ENCODE results near the gene AKIP1.
"Not testable (repeated sequence)": the region's sequence is repeated elsewhere in the genome, so short reads cannot be mapped to it uniquely, and the experiment has no call there.

Gene AKIP1, protein sequence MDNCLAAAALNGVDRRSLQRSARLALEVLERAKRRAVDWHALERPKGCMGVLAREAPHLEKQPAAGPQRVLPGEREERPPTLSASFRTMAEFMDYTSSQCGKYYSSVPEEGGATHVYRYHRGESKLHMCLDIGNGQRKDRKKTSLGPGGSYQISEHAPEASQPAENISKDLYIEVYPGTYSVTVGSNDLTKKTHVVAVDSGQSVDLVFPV

DNA sequence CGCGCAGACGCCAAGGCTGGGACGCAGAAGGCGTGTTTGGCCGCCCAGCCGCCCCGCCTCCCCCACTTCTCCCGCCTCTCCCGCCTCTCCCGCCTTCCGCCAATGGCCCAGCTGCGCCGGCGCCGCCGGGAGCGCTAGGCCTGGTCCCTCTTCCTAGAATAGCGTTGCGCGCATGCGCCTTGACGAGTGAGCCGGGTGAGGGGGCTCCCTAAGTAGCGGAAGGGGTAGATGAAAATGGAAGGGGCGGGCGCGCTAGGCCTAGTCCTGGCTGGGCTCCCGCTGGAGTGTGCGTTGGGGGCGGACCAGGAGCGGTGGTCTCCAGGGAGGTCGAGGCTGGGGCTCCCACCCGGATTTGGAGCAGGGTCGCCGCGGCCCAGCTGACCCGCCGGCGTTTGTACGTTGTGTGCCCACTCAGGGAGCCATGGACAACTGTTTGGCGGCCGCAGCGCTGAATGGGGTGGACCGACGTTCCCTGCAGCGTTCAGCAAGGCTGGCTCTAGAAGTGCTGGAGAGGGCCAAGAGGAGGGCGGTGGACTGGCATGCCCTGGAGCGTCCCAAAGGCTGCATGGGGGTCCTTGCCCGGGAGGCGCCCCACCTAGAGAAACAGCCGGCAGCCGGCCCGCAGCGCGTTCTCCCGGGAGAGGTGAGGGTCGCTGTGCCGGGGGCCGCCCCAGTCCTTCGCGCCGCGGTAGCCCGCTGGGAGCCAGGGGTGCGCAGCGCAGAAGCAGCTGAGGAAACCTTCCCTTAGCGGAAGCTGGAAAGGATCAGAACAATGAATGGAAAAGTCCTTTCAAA lies at the start of gene AKIP1:
Gene AKIP1, plus strand, starts transcription at position 161 of the 795 bp plus-strand sequence. Its CDS starts 261 bp downstream, at position 422.
- DNase-seq, result peak; percentile 97

DNA sequence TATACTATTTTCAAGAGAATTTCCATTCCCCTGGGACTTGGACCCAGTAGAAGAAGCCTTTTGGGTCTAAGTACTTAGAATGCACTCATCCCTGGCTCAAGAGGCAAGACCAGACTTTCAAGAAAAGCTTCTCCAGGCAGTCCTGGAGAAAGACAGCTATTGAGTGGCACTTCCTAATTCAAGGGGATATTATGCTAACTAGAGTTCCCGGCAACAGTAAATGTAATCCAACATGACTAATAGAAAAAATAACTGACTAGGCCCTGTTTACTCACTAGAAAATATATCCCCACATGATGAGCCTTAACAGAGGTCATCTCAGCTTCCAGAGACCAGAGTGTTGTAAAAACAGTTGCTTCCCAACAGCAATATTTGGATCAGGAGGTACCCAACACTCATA lies 47.2 kb upstream of the AKIP1 start:
- peak; percentile 66 for DNase-seq

DNA sequence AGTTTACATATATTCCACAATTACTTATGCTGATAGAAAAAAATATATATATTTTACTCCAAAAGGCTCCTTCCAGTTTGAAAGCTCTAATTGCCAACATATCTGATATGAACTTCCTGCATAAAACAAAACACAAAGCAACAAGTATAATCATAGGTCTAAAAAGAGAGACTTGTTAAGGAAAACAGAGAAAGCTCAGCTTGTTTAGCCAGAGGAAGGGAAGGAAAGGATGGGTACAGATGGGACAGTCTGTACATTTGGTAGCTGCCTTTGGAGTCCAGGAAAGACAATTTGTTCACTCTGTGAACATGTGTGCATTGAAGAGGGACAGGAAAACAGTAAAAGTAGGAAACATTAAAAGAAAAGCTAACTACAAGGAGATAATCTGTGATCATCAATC lies 45.7 kb upstream of the AKIP1 start:
- no peak for DNase-seq

DNA sequence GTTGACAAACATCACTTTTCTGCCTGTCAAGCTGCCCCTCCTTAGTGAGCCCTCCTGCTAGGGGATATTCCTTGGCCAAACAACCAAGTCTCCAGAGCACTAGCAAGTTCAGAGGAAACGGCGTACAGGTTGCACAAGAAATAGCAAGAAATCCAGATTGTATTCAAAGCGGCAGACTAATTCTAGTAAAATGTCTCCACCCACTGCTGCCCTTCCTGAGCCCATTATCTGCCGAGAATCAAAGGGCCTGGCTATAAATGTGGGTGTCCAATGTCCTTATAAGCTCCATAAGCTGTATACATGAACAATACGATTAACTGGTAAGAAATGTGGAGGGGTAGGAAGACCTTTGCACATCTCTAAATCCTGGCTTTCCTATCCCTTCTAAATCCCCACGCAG lies 44.0 kb upstream of the AKIP1 start:
- no peak for DNase-seq

DNA sequence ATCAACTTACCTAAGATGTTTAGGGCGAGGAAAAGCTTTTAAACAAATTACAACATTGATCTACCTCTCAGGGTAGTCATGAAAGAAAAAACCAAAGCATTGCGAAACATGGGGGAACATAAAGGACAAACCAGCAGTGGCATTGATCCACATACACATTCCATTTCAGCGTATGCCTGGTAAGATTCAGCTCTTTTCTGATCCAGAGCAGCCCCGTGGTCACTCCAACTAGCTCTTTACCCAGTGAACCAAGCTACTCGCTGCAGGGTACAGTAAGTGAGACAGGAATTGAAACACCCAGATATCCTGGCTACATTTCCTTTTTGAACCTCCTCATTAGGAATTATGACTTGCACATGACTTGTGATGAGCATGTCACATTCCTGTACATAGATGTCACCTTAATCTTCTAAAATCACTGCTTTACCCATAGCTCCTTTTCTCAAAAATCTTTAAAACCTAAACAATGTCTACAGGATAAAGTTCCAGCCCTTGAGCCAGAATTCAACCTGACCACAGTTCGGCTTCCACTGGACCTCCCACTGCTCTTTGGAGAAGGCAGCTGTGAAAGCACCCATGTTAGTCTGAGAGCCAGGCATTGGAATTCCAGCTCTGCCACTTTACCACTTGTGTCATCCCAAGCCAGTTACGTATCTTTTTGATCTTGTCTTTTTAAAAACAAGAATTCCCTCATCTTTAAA lies 42.9 kb upstream of the AKIP1 start:
- peak; percentile 75 for DNase-seq

DNA sequence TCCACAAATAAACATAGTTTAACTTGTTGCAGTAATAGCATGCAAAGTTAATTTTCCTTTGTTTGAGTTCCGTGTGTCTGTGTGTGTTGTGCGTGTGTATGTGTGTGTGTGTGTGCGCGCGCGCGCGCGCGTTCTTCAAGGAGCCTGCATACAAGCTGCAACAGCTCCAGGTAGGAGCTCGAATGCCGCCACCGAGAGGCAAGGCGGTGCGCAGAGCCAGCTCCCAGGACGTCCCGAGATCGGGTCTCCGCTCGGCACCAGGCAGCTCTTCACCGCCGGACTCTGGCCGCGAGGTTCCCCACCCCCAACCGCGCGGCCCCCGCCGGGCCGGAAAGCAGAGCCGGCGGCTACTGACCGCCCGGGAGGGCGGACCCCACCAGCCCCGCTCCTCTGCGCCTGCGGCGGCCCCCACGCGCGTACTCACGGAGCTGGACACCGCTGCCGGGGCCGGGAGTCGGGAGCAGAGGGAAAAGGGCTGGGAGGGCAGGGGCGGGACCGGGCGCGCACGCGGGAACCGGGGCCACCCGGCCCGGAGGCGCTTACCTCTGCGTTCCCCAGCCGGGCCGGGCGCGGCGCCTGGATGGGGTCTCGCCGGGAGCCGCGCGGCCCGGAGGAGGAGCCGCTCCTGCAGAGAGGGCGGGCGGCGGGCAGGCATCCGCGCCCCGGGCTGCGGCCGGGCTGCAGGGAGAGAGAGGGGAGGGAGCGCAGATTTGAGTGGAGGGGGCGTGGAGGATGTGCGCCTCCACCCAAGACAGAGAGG lies 40.4 kb upstream of the AKIP1 start:
- DNase-seq, result peak; percentile 69

DNA sequence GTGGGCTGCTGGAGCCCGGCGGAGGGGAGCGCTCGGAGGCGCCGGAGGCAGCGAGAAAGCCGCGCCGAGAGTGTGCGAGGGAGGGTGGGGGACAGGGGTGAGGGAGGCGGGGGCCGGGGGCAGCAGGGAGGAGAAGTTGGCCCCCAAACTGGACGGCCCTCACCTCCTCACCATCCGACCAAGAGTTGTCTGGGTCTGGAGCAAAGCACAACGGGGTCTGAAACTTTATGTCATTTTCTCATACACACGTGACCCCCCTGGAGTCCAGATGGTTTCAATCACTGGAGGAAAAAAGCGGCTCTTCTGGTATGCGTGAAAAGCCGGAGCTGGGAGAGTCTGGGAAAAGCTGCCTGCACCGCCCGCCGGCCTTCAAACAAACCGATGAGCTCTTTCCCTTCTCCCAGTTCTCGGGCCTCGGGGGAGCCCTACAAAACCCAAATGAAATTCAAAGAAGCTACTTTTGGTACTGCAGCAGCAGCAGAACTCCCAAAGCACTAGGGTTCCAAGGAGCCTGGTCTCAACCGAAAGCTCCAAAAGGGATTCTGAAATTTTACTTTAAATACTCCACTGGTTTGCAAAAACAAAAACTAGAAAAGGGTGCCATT lies 39.7 kb upstream of the AKIP1 start:
- DNase-seq, result peak; percentile 97

DNA sequence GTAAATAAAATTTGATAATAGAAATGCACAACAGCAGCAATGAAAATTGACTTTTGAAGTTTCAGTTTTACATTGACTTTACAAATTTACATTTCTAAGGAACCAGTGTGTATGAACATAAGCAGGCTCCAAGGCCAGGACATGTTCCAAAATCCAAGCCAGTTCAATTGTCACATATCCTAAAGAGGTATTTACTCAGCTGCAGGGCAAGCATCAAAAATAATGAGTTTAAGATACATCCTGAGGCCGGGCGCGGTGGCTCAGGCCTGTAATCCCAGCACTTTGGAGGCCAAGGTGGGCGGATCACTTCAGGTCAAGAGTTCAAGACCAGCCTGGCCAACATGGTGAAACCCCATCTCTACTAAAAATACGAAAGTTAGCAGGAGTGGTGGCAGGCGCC lies 39.0 kb upstream of the AKIP1 start:
- no peak for DNase-seq

DNA sequence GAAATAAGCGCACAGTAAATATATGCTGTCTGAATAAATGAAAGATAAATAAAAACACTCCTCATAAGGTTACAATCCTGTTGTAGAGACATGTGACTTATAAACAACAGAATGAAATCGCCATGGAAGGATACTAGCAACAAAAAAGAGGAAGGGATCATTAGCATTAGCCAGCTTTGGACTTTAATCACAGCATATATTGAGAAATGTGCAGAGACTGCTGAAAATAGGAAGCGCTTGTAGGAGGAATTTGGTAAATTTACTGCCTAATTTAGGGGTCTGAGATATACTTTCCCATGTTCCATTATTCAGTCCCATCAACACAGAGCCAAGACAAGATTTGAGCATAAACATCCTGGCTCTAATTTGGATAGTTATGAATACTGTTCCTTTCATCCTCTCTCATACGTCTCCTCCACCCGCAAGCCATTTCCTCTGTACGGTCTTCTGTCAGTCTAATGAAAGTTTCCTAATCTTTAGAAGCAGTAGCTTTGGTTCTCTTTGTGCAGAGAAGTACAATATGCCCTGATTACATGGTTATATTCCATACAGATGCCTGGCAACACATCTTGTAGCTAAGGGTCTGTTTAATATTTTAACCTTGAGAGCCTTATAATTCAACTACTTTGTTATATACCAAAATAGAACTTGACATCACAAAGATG lies 37.1 kb upstream of the AKIP1 start:
- no peak for DNase-seq

DNA sequence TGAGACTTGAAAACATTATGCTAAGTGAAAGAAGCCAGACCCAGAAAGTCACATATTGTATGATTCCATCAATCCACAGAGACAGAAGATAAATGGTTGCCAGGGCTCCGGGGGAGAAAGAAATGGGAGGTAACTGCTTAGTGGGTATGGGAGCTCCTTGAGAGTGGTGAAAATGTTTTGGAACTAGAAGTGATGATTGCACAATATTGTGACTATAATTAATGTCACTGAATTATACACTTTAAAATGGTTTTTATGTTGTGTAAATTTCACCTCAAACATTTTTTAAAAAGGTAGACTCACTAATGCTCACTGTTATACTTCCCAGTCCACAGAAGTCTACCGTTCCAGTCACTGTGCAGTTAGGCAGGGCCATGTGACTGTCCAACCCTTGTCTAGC lies 32.2 kb upstream of the AKIP1 start:
- DNase-seq, result no peak

DNA sequence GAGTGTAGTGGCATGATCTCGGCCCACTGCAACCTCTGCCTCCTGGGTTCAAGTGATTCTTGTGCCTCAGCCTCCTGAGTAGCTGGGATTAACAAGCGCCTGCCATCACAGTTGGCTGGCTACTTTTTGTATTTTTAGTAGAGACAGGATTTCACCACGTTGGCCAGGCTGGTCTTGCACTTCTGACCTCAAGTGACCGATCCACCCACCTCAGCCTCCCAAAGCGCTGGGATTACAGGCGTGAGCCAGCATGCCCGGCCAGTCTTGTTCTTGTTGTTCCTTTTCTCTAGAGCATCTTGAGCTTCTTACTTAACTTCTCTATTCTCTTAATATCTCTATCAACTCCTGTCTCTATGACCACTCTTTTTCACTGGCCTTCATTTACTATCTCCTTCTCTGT lies 29.4 kb upstream of the AKIP1 start:
- DNase-seq, result not testable (repeated sequence)

DNA sequence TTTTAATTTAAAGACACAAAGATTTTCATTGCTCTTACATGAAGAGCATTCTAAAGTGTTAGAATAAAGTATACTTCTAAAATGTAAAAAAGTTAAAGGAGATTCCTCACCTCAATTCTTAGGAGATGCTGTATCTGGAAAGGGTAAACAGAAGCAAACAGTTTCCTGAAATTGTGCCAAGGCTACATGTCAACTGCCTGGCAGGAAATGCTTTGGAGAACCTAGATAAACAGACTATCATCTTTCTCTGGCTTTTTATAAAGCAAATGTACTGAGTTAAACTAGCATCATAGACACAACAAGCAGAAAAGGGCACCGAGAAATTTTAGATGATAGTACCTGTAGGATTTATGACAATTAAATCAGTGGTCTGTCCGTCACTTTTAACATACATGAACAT lies 24.7 kb upstream of the AKIP1 start:
- DNase-seq, result no peak

DNA sequence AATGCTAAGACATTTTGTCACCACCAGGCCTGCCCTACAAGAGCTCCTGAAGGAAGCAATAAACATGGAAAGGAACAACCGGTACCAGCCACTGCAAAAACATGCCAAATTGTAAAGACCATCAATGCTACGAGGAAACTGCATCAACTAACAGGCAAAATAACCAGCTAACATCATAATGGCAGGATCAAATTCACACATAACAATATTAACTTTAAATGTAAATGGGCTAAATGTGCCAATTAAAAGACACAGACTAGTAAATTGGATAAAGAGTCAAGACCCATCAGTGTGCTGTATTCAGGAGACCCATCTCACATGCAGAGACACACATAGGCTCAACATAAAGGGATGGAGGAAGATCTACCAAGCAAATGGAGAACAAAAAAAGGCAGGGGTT lies 19.8 kb upstream of the AKIP1 start:
- not testable (repeated sequence) for DNase-seq

DNA sequence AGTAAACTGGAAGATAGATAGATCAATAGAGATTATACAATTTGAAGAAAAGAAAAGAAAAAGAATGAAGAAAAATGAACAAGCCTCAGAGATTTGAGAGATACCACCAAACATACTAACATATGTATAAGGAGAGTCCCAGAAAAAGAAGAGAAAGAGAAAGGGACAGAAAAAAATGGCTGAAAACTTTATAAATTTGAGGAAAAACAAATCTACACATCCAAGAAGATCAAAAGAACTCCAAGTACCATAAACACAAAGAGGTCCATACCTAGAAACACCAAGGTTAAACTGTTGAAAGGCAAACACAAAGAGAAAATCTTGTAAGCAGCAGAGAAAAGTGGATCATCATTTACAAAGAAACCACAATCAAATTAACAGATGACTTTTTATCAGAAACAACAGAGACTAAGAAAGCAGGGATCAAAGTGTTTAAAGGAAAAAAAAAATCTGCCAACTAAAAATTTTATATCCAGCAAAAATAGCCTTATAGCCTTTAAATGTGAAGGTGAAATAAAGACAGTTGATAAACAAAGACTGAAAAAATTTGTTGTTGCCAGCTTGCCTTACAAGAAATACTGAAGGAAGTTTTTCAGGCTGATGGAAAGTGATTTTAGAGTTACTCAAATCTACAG lies 11.8 kb upstream of the AKIP1 start:
- DNase-seq, result no peak

DNA sequence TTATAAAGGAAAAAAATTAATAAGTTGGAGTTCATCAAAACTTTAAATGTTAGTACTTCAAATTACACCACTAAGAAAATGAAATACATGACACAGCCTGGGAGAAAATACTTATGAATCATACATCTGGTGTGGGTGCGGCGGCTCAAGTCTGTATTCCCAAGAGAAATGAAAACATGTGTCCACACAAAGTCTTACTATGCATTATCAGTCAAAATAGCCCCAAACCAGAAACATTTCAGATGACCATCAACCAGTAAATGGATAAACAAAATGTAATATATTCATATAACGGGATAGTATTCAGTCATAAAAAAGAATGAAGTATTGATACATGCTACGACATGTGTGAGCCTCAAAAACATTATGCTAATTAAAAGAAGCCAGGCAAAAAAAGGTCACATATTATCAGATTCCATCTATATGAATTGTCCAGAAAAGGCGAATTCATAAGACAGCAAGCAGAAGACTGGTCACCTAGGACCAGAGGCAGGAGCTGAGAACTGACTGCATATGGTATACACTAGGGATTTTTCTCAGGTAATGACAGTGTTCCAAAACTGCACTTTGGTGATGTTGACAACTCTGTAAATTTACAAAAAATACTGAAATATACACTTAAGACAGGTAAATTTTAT lies 5.3 kb upstream of the AKIP1 start:
- peak; percentile 82 for DNase-seq

DNA sequence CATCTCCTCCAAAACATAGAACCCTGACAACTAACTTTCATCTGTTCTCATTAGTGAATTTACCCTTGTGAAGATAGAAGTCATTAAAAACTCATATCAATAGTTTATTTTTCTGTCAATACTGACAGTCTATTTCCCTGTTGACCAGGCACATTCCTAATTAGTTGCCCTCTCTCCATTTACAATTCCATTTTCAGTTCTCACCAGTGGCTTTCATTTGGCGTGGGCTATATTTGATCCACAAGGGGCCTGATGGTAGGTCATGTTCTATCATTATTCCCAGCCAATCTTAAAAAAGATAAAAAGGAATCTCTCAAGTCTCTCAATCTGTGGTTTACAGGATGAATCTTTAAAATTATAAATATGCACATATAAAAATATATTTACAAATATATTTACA lies 3.9 kb upstream of the AKIP1 start:
- DNase-seq, result no peak

DNA sequence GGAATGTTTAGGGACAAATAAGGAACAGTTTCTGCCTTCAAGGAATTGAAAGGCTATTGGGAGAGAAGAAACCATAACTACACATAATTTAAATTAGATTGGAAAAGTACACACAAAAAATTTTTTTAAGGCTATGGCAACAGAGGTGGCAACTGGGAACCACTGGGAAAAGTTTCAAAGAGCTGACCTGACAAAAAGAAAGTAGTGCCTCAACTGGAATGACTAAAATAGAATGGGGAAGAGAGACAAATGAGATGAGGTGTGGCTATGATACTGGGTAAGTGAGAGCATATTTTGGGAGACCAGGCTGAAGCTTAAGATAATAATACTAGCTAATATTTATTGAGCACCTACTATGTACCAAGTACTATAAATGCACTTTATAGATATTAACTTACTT lies 2.9 kb upstream of the AKIP1 start:
- DNase-seq, result no peak

DNA sequence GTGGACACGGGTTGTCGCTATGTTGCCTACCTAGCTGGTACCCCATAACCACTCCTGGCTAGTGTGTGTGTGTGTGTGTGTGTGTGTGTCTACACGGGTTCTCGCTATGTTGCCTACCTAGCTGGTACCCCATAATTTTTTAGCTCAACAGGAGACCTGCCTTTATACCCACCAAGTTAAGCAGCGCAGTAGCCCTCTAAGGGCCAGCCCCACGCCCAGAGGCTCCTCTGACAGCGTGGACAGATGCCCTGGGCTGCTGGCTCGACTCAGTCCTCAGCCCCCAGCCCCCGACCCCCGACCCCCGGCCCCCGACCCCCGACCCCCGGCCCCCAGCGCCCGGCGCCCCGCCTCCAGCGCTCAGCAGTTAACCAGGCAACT lies 351 bp upstream of the AKIP1 start:
- DNase-seq, result no peak

DNA sequence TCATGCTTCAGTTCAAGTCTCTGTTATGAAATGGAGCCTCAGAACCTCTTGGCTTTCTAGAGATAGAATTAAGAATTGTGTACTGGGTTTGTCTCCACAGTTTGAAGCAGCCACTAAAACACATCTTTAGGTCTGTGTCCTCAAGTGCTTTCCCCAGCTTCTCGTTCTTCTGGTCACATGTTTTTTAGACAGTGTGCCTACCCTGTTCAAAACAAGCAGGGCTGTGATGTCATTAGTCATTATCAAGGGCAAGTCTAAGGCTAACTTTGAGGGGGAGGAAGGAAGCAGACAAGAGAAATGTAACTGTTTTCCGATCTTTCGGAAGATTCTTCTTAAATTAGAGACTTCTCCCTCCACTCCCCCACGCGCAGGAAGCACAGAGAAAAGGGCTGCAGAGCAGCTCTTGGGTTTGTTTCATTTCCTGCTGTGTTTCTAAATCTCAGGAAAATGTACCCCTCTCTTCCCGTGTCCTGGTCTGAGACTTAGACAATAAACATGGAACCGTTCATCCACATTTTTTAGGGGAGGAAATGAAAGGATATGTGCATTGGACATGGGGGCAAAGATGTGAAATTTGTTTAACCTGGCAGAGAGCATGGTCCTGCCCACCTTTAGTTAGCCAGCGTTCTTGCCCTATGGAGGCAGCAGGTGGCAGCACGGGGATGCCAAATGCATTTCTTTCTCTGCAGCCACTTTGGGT lies 3.1 kb downstream of the AKIP1 start:
- peak; percentile 36 for DNase-seq

DNA sequence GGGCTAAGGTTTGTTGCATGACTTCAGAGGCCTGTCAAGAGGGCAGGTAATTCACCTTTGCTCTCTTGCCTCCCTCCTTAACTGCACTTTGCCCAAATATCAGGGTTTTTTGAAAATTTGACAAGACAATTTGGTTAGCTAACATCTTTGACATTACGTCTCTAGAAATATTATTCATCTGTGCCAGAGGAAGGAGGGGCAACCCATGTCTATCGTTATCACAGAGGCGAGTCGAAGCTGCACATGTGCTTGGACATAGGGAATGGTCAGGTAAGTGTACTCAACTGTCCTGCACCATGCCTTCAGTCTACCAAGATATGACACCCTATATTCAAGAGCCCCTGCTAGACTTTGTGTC lies 3.7 kb downstream of the AKIP1 start:
- DNase-seq, result no peak
